K562 (cell line): Measurements from ENCODE around the gene COL23A1. TPM values are rescaled to one million over a fixed set of nuclear protein-coding genes. Genes with fewer than 3 reads are reported as not detected.

Source experiments
- ATAC-seq: fragments of 200-7000 bp; cut with Tn5 transposase; 3 replicates; pipeline ENCODE4 v1.9.1; 2020; ENCODE audit warnings: moderate library complexity
- BruUV-seq: library from RNA; stranded (reverse); fragments of 400-500 nt; replicated peaks from 2 replicates; lab custom pipeline; 2021; lab: Mats Ljungman, UMichigan
- CTCF ChIA-PET: fragments of 300-600 bp; formaldehyde crosslinking; extraction: SDS; loops from one replicate; lab custom pipeline; 2021; ENCODE audit warnings: low intra/inter-chr PET ratio; lab: Yijun Ruan, JAX
- POLR2A ChIA-PET: fragments of 300-600, 350-650 bp; sonication (Branson Sonifier 250); formaldehyde crosslinking; extraction: SDS; loops from one replicate; lab custom pipeline; 2021; ENCODE audit warnings: antibody characterized with exemption, inconsistent platforms; lab: Yijun Ruan, JAX
- DNase-seq, 4 experiments: peaks; one replicate each; pipeline versions ENCODE4 v3.0.0 to v3.0.0-alpha.2; 2011 to 2018; ENCODE audit warnings: low spot score in 3 of 4, mixed read lengths in 3 of 4; ENCODE audit errors: extremely low read depth in 1 of 4
- FAIRE-seq: peaks from 2 replicates; lab custom pipeline; 2011; peaks lifted over from hg19 to GRCh38; lab: Jason Lieb, UNC
- H2AFZ ChIP-seq: 2 replicates; pipeline ENCODE4 v1.6.0; 2011; ENCODE audit warnings: low read depth, low read length, control low read depth, inconsistent platforms
- H3K27ac ChIP-seq: fragments of 200-600 bp; 3 replicates; pipeline ENCODE4 v1.8.0; 2011; ENCODE audit warnings: low read depth, mild to moderate bottlenecking, control low read depth, inconsistent platforms, low read length, moderate library complexity, mixed read lengths; ENCODE audit errors: extremely low read depth
- H3K27me3 ChIP-seq, 2 experiments: fragments of 300-600 bp in 1 of 2; 2 replicates in 1 of 2; 3 replicates in 1 of 2; pipeline versions ENCODE4 v1.6.0 to v1.8.0; 2011; ENCODE audit warnings: inconsistent platforms in 2 of 2, low read length in 2 of 2, mild to moderate bottlenecking in 1 of 2, mixed read lengths in 1 of 2, moderate library complexity in 1 of 2; ENCODE audit not compliant: control insufficient read depth in 2 of 2, insufficient read depth in 2 of 2
- H3K36me3 ChIP-seq: fragments of 300-600 bp; 3 replicates; pipeline ENCODE4 v1.8.0; 2011; ENCODE audit warnings: mild to moderate bottlenecking, low read length, inconsistent platforms; ENCODE audit not compliant: control insufficient read depth, insufficient read depth
- H3K4me1 ChIP-seq, 2 experiments: fragments of 200-600 bp in 1 of 2; replicated peaks in 1 of 2; 2 replicates in 1 of 2; 3 replicates in 1 of 2; pipeline versions ENCODE4 v1.5.1 to v1.8.0; 2011; ENCODE audit warnings: inconsistent platforms in 2 of 2, low read length in 2 of 2, mild to moderate bottlenecking in 1 of 2, mixed read lengths in 1 of 2, moderate library complexity in 1 of 2; ENCODE audit not compliant: control insufficient read depth in 2 of 2, insufficient read depth in 2 of 2
- H3K4me2 ChIP-seq: 2 replicates; pipeline ENCODE4 v1.6.1; 2011; ENCODE audit warnings: low read length, control low read depth, inconsistent platforms, mixed read lengths; ENCODE audit not compliant: insufficient read depth
- H3K4me3 ChIP-seq: fragments of 200-600 bp; sonication (generic), shearing (Covaris generic); 2 replicates; pipeline ENCODE4 v1.5.1; 2016; ENCODE audit warnings: control low read depth, inconsistent platforms
- H3K79me2 ChIP-seq: fragments of 200-600 bp; 3 replicates; pipeline ENCODE4 v1.8.0; 2011; ENCODE audit warnings: low read length, inconsistent platforms; ENCODE audit not compliant: control insufficient read depth, insufficient read depth
- H3K9ac ChIP-seq, 2 experiments: 2 replicates each; pipeline versions ENCODE4 v1.6.0 to v1.6.1; 2011; ENCODE audit warnings: low read depth in 2 of 2, low read length in 2 of 2, control low read depth in 1 of 2, inconsistent platforms in 1 of 2, mild to moderate bottlenecking in 1 of 2, mixed read lengths in 1 of 2; ENCODE audit not compliant: insufficient read depth in 1 of 2
- H3K9me1 ChIP-seq: one replicate; pipeline ENCODE4 v1.6.0; 2011; ENCODE audit warnings: inconsistent platforms, mild to moderate bottlenecking, low read length, moderate library complexity; ENCODE audit not compliant: control insufficient read depth, insufficient read depth
- H3K9me3 ChIP-seq: replicated peaks from 2 replicates; pipeline ENCODE4 v1.5.1; 2011; ENCODE audit warnings: low read depth, low read length, inconsistent platforms; ENCODE audit not compliant: control insufficient read depth, insufficient read depth
- H4K20me1 ChIP-seq: replicated peaks from 2 replicates; pipeline ENCODE4 v1.6.1; 2011; ENCODE audit warnings: low read length, inconsistent platforms, mixed read lengths; ENCODE audit not compliant: control insufficient read depth, insufficient read depth
- HSF4 ChIP-seq: fragments of 250-450 bp; sonication (Bioruptor Pico); IDR thresholded peaks from 2 replicates; pipeline ENCODE4 v2.1.2; 2022; ENCODE audit warnings: mild to moderate bottlenecking, moderate library complexity, borderline replicate concordance
- OTX1 ChIP-seq: fragments of 450-650 bp; formaldehyde crosslinking; IDR thresholded peaks from 2 replicates; pipeline ENCODE4 v1.4.0; 2022; ENCODE audit warnings: mild to moderate bottlenecking
- RHOXF2B ChIP-seq: fragments of 250-450 bp; sonication (Bioruptor Pico); conservative IDR thresholded peaks from 2 replicates; pipeline ENCODE4 v1.5.1; 2021
- RNF219 ChIP-seq: fragments of 250-450 bp; sonication (Bioruptor Pico); IDR thresholded peaks from 2 replicates; pipeline ENCODE4 v1.5.0; 2022; ENCODE audit warnings: mild to moderate bottlenecking
- THRAP3 ChIP-seq: fragments of 450-650 bp; IDR thresholded peaks from 2 replicates; pipeline ENCODE4 v1.6.1; 2016; ENCODE audit warnings: mild to moderate bottlenecking, inconsistent platforms, borderline replicate concordance
- ZBTB43 ChIP-seq: sonication (generic); formaldehyde crosslinking; IDR thresholded peaks from 2 replicates; pipeline ENCODE4 v1.8.0; 2023; ENCODE audit warnings: mild to moderate bottlenecking, missing genetic modification reagents
- ZNF274 ChIP-seq: IDR thresholded peaks from 2 replicates; pipeline ENCODE4 v1.6.1; 2011; ENCODE audit warnings: low read depth, mild to moderate bottlenecking, low read length, moderate library complexity, borderline replicate concordance
- ZNF609 ChIP-seq: sonication (generic); formaldehyde crosslinking; IDR thresholded peaks from 2 replicates; pipeline ENCODE4 v1.8.1; 2023; ENCODE audit warnings: missing genetic modification reagents, mild to moderate bottlenecking, borderline replicate concordance
- WGBS: fragments of 100-300 bp; shearing (Covaris generic); methylation state at CpG from one replicate; pipeline ENCODE4 v1.1.6; 2016; ENCODE audit warnings: low coverage, mixed read lengths; ENCODE audit not compliant: insufficient coverage; ENCODE audit errors: missing lambda C conversion rate; 5-methylcytosine and 5-hydroxymethylcytosine counted together
- in situ Hi-C: fragments of 300-500 bp; cut with MboI; formaldehyde crosslinking; loops from 4 replicates; pipeline ENCODE4 v1.15.0; 2018; ENCODE audit warnings: inconsistent platforms, mixed read lengths
- intact Hi-C: fragments of 100-400 bp; cut with micrococcal nuclease; formaldehyde crosslinking; loops from 2 replicates; pipeline ENCODE4 v1.14.2; 2022
- polyA plus RNA-seq, 8 experiments: library from polyadenylated mRNA; depleted of rRNA in 4 of 8; stranded (reverse) in 5 of 8; unstranded in 3 of 8; fragments of >200 nt; fragmentation: Nextera tagmentation in 2 of 8; fragmentation: Illumina TruSeq in 1 of 8; extraction: Ambion mirVana in 2 of 8; extraction: Trizol in 1 of 8; gene quantifications; 2 replicates each; pipeline versions ENCODE4 v1.2.1 to v1.2.3, GENCODE V29; 2011 to 2014; ENCODE audit warnings: inconsistent platforms in 1 of 8, missing spikeins in 1 of 8
- total RNA-seq, 7 experiments: library from RNA; depleted of rRNA in 6 of 7; stranded (reverse); fragments of >200 nt in 6 of 7; fragmentation: Illumina TruSeq in 2 of 7; extraction: Trizol in 2 of 7; gene quantifications; 2 replicates each; pipeline versions ENCODE4 v1.2.1 to v1.2.3, GENCODE V29; 2011 to 2021; ENCODE audit warnings: low replicate concordance in 1 of 7

Gene COL23A1
- total and polyA plus RNA-seq, 9 of the 15 experiments (the other 6 are each of a cell fraction or from before 2014, with no cell fraction given) = 0.09 TPM; not detected in 8

- H4K20me1 ChIP-seq = no peaks in the 10 kb centered on the region; the same call in 1 of the 2 replicates
- no peaks in the 10 kb centered on the region for H3K36me3 ChIP-seq
- in situ Hi-C loops (no loop called here), intact Hi-C loops (no loop called here)
- CTCF ChIA-PET = no interaction called here
- BruUV-seq = no TSS peak
- peaks cover 0 to 14% of the 10 kb centered on the region in 2 experiments; a peak in 2 of 5 replicates for H3K4me1 ChIP-seq
- H3K4me2 ChIP-seq = no peak overlapping the region
- FAIRE-seq = no peak
- POLR2A ChIA-PET = interaction anchor here (0.5 to 0.9 kb wide), 2 partner anchors 16 to 45 kb away, joined by 3 to 4 read pairs; no protein-coding TSS in a partner anchor
- H3K9me1 ChIP-seq = no peaks in the 10 kb centered on the region
- H3K27ac ChIP-seq = no peak overlapping the region
- no peaks in the 10 kb centered on the region for H3K79me2 ChIP-seq
- DNase-seq = no peak
- WGBS = 79% methylated on average over 5 of the region's 6 CpGs
- no peak overlapping the region for H3K9ac ChIP-seq
- H2AFZ ChIP-seq = no peak overlapping the region
- no peak for ATAC-seq
- no peaks in the 10 kb centered on the region for H3K9me3 ChIP-seq
- H3K27me3 ChIP-seq = peaks cover 9 to 37% of the 10 kb centered on the region in 2 experiments; a peak in 4 of 5 replicates
- H3K4me3 ChIP-seq = no peak overlapping the region
- TF ChIP-seq ZNF609 (CRISPR knock-in tag) = no peak
- no peak for TF ChIP-seq HSF4
- TF ChIP-seq RNF219 (CRISPR knock-in tag) = no peak
- TF ChIP-seq THRAP3 = no peak
- TF ChIP-seq OTX1 (CRISPR knock-in tag) = no peak
- TF ChIP-seq ZBTB43 (CRISPR knock-in tag) = no peak
- TF ChIP-seq RHOXF2B (CRISPR knock-in tag) = no peak
- no peak for TF ChIP-seq ZNF274
These were observed 123.9 kb downstream of the COL23A1 start for GRCh38 chr5:178466342-178466741.
